Renal cortex interstitium (tissue), 11 donors: ENCODE measurements around the gene NEDD4L. TPM values are rescaled to one million over a fixed set of nuclear protein-coding genes. Genes with fewer than 3 reads are reported as not detected.
A peak's percentile ranks its signal among the peaks of the same experiment; 100 is the strongest.
"Not testable (repeated sequence)": the region's sequence is repeated elsewhere in the genome, so short reads cannot be mapped to it uniquely, and the experiment has no call there.

Source experiments
- DNase-seq, 11 donors: peaks; one replicate each; pipeline ENCODE4 v3.0.0-alpha.2; 2013; ENCODE audit warnings: low read depth in 9 of 11, low spot score in 4 of 11; ENCODE audit errors: extremely low read depth in 1 of 11
- polyA plus RNA-seq, 3 donors: library from polyadenylated mRNA; unstranded; fragments of 120-200 nt; gene quantifications; one replicate each; pipeline ENCODE4 v1.2.1, GENCODE V29; 2013; ENCODE audit not compliant: insufficient read length in 3 of 3

The NEDD4L gene
- polyA plus RNA-seq, 3 donors, result 106 to 169 (median 131) TPM

DNA sequence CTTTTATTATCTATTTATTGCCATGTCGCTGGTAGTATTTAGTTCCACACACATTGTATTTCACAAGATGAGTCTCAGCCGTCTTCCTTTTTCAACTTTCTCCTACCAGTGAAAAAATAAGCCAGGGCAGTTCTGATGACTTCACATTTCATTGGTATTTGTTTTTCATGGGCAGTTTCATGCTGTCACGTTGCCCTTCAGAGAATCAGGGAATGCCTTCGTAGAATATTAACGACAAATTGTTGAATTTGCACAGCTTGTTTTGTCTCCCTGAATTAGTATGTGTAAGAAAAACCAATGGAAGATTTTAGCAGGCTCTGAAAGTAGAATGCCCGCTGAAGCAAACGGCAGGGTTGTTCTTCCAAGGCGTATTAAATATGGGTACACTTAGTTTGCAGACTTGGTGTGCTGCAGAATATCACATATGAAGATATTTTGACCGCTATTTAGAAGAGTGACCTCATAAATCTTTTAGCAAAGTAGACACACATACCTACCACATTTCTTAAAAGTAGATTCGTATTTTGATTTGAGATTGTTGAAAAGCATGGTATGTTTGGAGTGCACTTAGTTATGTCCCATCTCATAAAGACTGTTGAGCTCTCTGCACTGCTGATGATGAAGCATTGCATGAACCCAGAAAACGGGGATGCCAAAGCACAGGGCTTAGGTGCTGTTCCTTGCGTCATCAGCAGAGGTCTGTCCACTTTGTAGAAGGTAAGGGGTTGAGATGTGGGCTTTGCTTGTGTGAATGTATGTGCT, 2.9 kb downstream of the NEDD4L start:
- DNase-seq, result no peak

DNA sequence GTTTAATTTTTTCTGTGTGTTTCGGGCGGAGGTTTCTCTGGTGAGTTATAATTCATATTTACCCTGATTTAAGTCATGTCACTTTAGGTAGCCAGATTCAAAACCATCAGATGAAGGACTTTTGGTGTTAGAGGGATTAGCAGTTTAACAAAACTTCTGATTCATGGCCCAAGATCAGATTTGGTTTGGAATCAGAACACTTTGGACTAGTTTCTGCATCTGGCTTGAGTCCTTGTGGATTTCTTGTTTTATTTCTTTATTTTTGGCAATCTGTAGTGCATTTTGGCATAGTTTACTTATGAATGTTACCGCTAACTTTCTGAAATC, 3.5 kb downstream of the NEDD4L start:
- no peak for DNase-seq

DNA sequence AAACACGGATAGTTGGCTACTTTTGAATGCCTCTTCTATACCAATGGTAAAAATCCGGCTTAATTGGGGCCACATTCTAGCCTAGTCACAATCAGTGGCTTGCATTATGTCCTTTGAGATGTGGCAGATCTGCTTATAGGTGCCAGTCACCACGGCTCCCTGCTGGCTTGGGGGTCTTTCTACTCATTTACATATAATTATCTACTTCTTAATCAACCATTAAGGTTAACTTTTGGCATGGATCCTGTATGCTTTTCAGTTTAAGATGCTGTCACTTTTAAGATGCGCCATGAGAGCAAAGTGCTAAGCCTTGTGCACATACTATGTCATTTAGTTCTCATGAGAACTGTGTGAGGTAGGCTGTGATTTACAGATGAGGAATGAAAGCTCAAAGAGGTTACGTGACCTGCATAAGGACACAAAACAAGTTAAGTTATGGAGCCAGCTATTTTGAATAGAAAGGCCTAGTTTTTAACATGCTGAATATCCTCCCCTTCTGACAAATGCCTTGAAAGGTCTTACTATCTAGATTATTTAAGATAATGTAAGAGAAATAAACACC, 4.1 kb downstream of the NEDD4L start:
- no peak for DNase-seq

DNA sequence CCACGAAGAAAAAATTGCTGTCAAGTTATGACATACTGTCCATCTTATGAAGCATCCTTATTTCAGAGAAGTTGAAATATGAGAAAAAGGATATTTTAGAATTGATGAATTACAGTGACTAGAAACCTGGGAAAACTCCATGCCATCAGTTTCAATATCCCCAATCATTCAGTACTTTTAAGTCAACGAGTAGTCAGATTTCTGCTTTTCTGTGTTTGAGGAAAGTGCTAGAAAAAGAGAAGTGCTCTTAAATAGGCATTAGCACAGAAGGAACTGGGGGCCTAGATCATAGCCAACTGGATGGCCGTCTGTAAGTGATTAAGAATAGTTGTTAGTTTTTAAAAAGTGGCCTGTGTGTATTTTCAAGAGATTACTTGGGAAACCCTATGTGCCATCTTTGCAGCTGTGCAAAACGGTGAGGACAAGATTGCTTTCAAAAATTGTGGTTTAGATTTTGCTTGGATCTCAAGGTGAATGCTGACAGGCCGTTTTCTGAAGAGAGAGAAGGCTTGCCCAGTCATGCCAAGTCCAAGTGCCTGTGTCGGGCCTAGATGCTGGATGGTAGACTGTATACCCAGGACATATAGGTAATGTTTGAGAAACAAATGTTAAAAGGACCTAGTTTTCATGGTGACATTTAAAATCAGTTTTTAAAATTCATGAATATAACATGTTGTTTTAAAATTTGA, 5.1 kb downstream of the NEDD4L start:
- no peak for DNase-seq

DNA sequence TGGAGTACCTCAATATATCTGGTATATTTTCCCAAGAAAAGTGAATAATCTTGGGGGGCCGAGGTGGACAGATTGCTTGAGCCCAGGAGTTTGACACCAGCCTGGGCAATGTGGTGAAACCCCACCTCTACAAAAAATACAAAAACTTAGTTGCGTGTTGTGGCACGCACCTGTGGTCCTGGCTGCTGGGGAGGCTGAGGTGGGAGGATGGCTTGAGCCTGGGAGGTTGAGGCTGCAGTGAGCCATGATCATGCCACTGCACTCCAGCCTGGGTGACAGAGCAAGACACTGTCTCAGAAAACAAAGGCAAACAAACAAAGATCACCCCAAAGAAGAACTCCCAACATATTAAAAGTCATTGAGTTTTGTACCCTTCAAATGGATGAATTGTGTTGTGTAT, 6.9 kb downstream of the NEDD4L start:
- not testable (repeated sequence) for DNase-seq

DNA sequence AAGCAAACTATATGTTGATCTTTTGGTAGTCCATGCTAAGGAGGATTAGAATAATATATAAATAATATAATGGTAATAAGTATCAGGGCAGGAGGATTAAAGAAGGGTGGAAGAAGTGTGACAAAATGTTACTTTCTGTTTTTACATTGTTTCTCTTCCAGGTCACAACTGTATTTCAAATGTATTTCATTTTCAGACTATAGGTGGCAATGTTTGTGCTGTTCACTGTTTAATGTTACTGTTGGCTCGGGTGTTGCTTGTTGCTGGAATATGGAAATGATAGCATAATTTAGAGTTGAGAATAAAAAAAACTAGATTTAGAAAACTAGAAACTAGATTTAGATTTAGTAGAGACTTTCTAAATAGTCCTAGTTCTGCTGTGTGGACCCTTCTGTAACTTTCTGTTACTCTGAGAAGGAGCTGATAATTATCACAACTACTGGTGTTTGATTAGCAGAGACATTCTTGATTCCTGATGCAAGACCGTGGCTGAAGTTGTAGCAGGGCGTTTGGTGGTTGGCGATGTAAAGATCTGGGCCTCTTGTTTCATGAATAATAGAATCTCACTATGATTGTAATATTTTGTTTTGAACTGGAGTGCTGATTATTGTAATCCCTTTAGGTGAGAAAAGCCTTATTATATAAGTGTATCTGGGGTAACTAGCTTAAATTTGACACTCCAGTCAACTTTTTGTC, 7.9 kb downstream of the NEDD4L start:
- no peak for DNase-seq

DNA sequence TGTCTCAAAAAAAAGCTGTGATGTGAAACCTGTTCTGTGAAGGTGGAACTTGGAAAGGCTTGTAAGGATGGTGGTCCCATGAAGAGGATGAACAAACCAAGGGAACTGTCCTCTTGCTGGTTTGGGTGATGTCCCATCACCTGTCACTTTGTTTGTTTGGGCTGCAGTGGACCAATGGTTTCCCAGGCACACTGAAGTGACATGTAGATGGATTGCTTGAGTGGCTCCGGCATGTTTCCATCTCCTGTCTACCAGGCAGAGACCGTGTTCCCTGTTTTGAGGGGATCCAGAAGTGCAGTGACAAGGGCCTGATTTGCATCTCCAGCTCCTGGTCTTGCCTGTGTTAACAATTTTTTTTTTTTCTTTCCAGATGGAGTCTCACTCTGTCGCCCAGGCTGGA, 8.9 kb downstream of the NEDD4L start:
- no peak for DNase-seq

DNA sequence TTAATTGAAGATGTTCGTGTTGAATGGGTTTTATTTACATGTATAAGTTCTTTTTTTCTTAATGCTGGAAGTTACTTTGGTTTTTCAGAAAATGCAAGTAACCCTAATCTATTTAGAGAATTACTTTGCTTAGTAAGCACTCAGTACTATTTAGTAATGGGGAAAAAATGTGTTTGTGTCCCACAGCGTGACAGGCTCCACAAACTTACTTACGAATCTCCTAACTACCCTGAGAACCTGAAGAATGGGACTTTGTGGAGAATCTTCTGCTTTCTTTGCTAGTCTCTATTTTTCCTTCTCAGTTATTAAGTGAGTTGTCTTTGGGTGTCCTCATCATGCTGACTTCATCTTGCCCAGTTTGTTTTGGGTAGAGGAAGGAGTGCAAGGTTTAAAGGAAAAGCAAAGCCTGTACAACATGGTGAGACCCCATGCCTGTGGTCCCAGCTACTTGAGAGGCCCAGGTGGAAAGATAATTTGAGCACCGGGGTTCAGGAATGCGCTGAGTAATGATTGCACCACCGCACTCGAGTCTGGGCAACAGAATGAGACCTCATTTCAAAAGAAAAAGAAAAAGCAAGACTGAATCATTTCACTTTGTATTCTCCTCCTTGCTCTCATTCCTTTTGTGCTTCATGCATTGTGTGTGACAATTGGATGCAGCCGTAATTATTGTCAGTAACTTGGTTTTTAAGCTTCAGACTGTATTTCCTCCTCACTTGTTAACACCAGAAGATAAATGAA, 10.2 kb downstream of the NEDD4L start:
- no peak for DNase-seq

DNA sequence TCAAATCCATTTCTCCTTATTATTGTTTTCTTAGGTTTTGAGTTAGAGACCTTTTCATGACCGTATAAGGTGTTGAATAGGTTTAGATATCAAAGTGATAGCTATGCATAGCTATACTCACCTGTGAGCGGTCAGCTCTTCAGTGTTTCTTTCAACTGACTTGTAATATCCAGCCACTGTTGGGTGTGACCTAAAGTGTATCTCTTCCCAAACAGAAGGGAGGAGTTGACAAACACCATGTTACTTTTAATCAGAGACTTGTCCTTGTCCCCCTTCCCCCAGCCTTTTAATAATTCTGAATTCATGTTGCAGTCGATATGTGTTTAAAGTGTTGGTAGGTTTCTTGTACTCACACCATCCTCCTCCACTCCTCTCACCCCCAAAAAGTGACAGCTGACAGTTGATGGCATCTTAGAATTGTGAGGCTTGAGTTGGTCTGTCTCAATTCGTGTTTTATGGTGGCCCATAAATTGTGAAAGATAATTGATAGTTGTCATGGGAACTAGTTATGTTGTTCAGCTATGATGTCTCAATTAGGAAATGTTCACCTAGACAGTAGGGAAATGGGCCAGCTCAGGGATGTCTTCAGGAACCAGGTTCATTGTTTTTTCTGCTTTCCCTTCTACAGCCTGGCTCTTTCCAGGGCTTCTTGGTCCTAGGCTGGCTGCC, 12.0 kb downstream of the NEDD4L start:
- DNase-seq, result no peak

DNA sequence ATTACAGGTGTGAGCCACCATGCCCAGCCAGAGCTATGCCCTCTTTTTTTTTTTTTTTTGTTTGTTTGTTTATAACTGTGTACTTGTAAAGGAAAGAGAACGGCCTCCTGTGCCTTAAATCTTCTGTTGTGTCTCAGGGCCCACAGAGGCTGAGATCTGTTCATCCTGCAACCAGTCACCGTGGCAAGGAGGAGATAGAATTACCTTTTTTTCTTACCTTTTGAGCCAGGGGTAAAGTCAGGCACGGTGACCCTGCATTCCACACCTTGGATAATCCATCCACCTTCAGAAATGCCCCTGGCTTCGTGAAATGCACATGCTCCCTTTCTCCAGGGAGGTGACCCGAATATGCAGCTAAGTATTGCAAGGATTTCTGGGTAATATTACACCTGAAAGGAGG, 12.8 kb downstream of the NEDD4L start:
- DNase-seq, result no peak

DNA sequence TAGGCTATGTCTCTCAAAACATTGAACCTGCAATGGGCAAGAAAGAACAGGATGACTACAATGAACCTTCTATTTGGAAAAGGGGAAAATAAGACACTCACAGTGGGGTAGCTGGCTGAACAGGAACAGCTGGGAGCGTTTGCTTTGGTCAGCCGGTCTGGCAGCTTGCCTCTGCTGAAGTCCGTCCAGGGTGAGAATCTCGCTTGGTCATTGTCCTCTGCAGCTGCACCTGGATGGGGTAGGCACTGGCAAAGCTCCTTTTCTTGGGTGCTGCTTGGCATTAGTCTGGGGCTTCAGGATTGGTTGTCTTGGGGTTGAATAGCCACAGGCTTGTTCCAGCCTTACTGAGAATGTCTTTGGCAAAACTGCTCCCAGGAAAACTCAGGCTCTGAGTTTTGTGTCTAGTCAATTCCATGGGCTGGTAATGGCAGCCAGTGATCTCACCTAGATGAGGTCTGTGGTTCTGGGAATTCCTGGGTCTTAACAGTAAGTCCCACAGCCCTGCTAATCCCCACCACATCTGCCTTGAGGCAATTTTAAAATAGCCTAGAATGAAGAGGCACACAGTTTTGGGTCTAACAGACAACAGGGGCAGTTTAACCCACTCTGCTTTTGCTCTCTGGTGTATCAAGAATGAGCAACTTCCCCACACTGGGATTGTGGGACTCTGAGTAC, 13.4 kb downstream of the NEDD4L start:
- no peak for DNase-seq

DNA sequence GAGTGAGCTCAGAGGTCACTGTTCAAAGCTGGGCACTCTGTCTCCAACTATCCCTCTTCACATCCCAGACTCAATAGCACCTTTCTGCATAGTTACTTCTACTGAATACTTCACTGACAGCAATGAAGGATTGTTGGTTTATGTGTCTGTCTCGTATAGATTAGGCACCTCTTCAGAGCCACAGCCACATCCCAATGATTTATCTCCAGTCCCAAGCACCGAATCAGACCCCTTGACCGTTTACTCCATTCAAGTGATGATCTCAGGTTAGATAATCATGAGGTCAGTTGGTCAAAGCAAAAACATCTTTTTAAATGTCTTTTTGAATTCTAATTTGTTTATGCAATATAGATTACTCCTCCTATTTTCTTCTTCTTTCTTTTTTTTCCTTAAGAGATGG, 14.7 kb downstream of the NEDD4L start:
- no peak for DNase-seq

DNA sequence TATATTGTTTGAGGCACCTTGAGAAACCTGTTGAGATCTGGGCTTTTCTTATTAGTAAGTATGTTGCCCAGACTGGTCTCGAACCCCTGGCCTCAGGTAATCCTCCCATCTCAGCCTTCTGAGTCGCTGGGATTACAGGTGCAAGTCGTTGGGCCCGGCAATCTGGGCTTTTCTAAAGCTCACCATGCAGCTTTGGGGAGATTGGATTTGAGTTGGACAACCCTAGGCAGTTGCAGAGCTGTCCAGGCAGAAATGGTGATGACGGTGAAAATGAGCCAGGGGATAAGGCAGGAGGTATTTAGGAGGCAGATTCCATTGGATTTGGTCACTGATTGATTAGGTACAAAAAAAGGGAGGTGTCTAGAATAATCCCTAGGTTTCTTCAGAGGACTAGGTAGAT, 16.2 kb downstream of the NEDD4L start:
- DNase-seq, result no peak

DNA sequence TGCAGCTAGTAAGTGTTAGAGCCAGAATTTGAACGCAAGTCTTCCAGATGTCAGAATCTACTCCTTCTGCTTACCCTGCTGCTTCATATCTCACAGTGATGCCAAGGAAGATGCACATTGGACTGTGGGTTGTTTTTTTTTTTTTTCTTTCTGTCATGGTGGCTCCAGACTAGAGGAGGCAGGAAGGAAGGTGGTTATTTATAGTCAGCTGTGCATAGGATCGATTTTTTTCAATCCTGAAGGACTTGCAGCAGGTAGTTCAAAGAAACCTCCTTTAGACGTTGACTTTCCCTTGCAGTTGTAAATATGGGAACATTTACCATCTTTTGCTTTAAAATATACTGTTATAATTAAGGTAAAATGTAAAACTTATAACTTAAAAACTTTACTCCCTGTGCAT, 17.3 kb downstream of the NEDD4L start:
- DNase-seq, result no peak

DNA sequence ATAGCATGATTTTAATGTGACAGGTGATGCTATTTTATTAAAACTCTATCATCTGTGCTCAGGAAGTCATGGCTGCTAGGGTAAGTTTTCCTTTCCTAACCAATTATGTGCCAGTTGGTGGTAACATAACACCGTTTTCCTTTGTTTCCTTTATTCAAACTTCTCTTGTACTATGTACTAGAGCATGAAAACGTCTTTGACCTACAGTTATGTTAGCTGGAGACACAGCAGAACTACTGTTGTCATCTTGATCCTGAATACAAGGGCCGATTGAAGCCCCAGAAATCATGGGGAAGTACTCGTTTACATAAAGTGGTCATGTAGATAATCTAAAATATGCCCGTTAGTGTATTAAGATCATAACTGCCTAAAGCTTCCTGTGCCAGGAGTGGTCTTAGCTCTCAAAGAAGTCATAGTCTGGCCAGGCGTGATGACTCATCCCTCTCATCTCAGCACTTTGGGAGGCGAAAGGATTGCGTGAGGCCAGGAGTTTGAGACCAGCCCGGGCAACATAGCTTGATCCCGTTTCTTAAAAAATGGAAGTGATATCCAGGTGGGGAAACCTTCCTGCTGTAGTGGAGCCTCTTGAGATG, 20.5 kb downstream of the NEDD4L start:
- DNase-seq, result no peak

DNA sequence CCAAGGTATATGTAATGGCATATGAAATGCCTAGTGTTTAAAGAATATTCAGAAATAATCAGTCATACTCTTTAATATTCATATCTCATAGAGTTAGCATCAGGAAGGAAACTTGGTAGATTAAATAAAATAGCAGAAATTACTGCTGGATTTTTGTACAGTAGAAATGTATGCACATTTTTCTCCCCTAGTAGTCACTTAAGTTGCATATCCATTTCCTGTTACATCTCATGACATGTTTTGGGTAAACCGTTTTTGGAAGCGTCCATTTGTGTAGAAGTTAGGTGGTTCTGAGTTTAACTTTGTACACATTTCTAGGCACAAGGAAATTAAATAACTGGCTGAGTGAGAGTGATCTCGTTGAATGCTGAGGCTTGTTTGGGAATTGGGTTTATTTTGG, 21.9 kb downstream of the NEDD4L start:
- DNase-seq, result no peak

DNA sequence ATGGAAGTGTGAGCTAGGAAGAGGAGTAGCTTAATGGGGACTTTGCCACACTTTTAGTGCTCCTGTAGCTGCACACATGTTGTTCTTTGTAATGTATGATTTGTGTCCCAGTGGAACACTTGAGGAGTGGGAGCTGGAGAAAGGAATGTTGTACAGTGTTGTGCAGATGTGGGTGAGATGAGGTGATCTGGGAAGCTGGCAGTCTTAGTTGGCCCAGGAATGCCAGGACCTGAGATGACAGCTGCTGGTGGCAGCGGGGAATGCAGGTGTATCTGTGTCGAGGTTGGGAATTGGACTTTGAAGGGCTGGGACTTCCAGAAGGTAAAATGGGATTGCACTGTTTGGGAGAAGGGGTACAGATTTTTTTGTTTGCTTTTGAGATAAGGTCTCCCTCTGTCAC, 23.6 kb downstream of the NEDD4L start:
- peak in 1 of 11 donors; percentile 38 for DNase-seq

DNA sequence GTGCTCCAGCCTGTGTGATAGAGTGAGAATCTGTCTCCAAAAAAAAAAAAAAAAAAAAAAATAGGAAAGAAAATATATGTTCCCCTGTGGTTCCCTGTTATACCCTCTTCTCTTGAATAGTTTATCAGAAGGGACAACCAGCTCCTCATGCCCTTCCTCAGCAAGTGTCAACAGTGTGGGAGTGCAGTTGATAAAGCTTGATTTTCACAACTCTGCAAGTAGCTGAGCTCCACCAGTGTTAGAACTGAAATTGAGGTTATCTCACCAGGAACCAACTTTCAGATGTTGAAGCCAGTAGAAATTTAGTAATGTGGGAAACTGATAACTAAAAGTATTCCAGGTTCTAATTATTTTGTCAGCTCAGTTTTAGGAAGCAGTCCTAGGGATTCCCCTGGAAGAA, 25.1 kb downstream of the NEDD4L start:
- no peak for DNase-seq
